Coronary artery (tissue), 2 donors: ENCODE results near the gene KRTAP4-6.
"Not testable (repeated sequence)": the region's sequence is repeated elsewhere in the genome, so short reads cannot be mapped to it uniquely, and the experiment has no call there.

Source experiments
- DNase-seq: peaks from one replicate; pipeline ENCODE4 v3.0.0-alpha.2; 2017; ENCODE audit warnings: low spot score
- H3K27ac ChIP-seq, 2 donors: fragments of 200-600 bp; sonication (generic); one replicate each; pipeline ENCODE4 v1.5.1; 2016 to 2019
- H3K4me3 ChIP-seq: fragments of 200-600 bp; sonication (generic); 2 replicates; pipeline ENCODE4 v1.5.1; 2016; ENCODE audit warnings: mild to moderate bottlenecking, moderate library complexity
- TF ChIP-seq, protein P1 (sequence below): fragments of 200-600 bp; sonication (generic); IDR thresholded peaks from one replicate; pipeline ENCODE4 v1.5.1; 2019; ENCODE audit warnings: antibody characterized with exemption

KRTAP4-6 gene

DNA sequence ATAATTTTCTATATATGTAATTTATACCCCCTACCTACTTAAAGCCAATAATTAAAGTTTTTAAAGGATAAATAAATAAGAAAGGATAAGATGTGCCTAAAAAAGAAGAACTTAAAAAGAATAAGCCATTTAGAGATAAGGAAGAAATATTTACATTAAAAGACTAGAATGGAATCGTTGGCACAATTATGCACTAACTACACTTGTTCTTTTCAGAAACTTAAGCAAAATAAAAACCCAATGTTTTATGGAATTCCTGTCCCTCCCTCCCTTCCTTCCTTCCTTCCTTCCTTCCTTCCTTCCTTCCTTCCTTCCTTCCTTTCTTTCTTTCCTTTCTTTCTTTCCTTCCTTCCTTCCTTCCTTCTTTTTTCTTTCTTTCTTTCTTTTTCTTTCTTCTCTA is 4.5 kb upstream of the KRTAP4-6 start:
- H3K27ac ChIP-seq = no peak overlapping the region
- no peak overlapping the region for H3K4me3 ChIP-seq
- no peak for DNase-seq
- TF ChIP-seq, protein P1, sequence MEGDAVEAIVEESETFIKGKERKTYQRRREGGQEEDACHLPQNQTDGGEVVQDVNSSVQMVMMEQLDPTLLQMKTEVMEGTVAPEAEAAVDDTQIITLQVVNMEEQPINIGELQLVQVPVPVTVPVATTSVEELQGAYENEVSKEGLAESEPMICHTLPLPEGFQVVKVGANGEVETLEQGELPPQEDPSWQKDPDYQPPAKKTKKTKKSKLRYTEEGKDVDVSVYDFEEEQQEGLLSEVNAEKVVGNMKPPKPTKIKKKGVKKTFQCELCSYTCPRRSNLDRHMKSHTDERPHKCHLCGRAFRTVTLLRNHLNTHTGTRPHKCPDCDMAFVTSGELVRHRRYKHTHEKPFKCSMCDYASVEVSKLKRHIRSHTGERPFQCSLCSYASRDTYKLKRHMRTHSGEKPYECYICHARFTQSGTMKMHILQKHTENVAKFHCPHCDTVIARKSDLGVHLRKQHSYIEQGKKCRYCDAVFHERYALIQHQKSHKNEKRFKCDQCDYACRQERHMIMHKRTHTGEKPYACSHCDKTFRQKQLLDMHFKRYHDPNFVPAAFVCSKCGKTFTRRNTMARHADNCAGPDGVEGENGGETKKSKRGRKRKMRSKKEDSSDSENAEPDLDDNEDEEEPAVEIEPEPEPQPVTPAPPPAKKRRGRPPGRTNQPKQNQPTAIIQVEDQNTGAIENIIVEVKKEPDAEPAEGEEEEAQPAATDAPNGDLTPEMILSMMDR = no peak

- no peak overlapping the region for H3K4me3 ChIP-seq
- TF ChIP-seq, protein P1 = no peak
- DNase-seq = no peak
- no peak overlapping the region for H3K27ac ChIP-seq
Observed at GRCh38 chr17:41141361-41141760, 1.0 kb upstream of the KRTAP4-6 start.

DNA sequence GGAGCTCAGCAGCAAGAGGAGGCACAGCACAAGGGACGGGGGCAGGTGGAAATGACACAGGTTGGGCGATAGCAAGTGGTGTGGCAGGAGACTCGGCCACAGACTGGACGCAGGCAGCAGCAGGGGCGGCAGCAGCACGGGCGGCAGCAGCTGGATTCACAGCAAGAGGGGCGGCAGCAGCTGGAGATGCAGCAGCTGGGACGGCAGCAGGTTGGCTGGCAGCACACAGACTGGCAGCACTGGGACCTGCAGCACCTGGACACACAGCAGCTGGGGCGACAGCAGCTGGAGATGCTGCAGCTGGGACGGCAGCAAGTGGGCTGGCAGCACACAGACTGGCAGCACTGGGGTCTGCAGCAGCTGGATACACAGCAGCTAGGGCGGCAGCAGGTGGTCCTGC is 479 bp downstream of the KRTAP4-6 start:
- not testable (repeated sequence) for H3K27ac ChIP-seq, DNase-seq

GRCh38 chr17:41133880-41134735 is 6.2 kb downstream of the KRTAP4-6 start:
- H3K27ac ChIP-seq = no peak overlapping the region
- H3K4me3 ChIP-seq = no peak overlapping the region
- no peak for DNase-seq
- TF ChIP-seq, protein P1 = no peak

More for the DNA sequence above, 479 bp downstream of the KRTAP4-6 start:
- not testable (repeated sequence) for H3K4me3 ChIP-seq

DNA sequence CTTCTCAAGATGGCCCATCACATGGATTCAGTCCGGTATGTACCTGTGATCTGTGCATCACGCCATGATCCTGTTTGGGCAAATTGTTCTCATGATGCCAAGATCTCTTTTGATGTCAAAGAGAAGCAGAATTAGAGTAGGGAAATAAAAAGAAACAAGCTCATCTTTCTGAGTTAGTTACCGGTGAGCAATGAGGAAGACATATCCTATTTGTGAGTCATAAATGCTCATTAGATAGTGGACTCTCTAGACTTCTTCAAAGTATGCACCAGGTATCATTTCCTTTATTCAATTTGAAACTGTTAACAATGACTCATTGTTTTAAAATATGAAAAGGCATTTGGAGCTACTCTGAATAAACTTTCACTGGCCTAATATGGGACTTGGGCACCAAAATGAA is 8.4 kb downstream of the KRTAP4-6 start:
- DNase-seq = no peak
- no peak overlapping the region for H3K4me3 ChIP-seq
- no peak overlapping the region for H3K27ac ChIP-seq
- TF ChIP-seq, protein P1 = no peak

DNA sequence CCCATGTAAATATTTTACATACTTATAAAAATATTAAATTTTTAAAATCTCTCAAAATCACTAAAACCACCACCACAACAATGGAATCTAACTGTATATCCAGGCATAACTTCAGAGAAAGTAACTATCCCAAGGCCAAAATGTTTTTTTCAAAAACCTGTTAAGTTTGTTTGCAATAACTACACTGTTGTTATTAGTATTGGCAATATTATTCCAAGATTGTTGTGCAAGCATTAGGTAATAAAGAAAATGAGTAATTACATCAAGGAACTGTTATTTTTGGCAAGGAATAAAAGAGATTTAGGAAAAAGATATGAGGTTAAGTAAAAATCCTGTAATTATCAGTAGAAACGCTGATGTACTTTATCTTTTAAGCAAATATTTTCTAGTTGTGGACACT is 13.0 kb downstream of the KRTAP4-6 start:
- no peak overlapping the region for H3K4me3 ChIP-seq
- no peak for DNase-seq
- H3K27ac ChIP-seq = no peak overlapping the region
- TF ChIP-seq, protein P1 = no peak

DNA sequence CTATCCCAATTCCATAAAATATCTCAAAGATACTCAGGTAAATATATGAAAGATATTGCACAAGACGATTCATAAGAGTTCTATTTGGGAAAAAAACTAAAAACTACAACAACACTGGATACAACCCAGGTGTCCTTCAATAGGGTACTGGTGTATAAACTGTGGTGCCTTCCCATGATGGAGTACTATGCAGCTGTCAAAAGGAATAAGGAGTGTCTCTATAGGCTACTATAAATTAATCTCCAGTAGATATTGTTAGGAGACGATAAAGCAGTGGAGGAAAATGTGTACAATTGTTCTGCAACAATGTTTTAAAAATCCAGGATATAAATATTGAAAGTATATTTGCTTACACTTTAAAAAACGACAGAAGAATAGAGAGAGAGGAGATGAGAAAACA is 13.9 kb downstream of the KRTAP4-6 start:
- Histone ChIP-seq H3K27ac (no peak overlapping the region), H3K4me3 (no peak overlapping the region)
- DNase-seq = no peak
- TF ChIP-seq, protein P1 = no peak
